Stimulated activated CD8-positive, alpha-beta memory T cell treated with anti-CD3 and anti-CD28 coated beads, Interleukin-15, amount 100 ng/mL, for 1 hour (primary cell): ENCODE measurements around the gene ZBTB20.

Experiments
- DNase-seq: peaks from one replicate; pipeline ENCODE4 v3.0.0-alpha.2; 2020; ENCODE audit warnings: low read depth

ZBTB20 gene

GRCh38 chr3:114284644-114285043 lies 862.4 kb downstream of the ZBTB20 start:
- DNase-seq: no peak
